ENCODE data around the gene FGA. TPM values are rescaled to one million over a fixed set of nuclear protein-coding genes. Genes with fewer than 3 reads are reported as not detected.

The FGA gene
- total RNA-seq, 1 experiment from 2014 or later: 71.8 TPM

DNA sequence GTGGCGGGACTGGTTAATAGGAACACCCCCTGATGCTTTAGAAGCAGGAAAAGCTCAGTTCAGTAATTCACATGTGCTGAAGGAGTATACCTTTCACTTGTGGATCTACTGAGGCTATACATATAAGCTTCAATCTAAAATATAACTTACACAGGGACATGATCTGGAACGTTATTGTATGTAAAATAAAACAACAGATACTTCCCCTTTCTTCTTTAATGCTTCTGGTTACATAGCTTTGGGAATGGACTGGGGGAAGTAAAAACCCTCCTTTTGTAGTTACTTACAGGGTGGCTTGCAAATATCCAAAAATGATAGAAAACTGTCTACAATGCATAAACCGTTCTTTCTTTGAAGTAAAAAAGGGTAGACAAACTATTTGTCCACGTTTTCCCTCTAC, 20.0 kb upstream of the FGA start:
- H3K4me3 Mint-ChIP-seq (ENCODE audit: unreplicated experiment): no peak overlapping the region
- TF ChIP-seq CTCF (IDR thresholded peaks at IDR 0.05; ENCODE audit: insufficient read depth in 1 of 2, low read depth in 1 of 2, low read length in 1 of 2, severe bottlenecking in 1 of 2, unreplicated experiment in 1 of 2): no peak
- Histone ChIP-seq H3K36me3 (ENCODE audit: control insufficient read depth, insufficient read depth, low read length) (peaks cover 3% of the 10 kb centered on the region), H3K9me3 (no peaks in the 10 kb centered on the region), H3K4me3 (ENCODE audit: low read depth, low read length) (peak overlapping the region; percentile 49), H3K27me3 (replicated peaks; ENCODE audit: control insufficient read depth, insufficient read depth, low read length) (no peaks in the 10 kb centered on the region), H3K4me1 (peaks cover 24% of the 10 kb centered on the region)
- H3K36me3 Mint-ChIP-seq (ENCODE audit: insufficient read depth, unreplicated experiment): peaks cover 11% of the 10 kb centered on the region
- no peak for DNase-seq
- peaks cover 8% of the 10 kb centered on the region for H3K4me1 Mint-ChIP-seq (ENCODE audit: low read depth, unreplicated experiment)
- H3K9me3 Mint-ChIP-seq (ENCODE audit: unreplicated experiment): no peaks in the 10 kb centered on the region
- ChIA-PET CTCF (no interaction called here), POLR2A (no interaction called here)
- no peak overlapping the region for H3K27ac Mint-ChIP-seq (ENCODE audit: unreplicated experiment)
- intact Hi-C loops (cut with micrococcal nuclease; ENCODE audit: unreplicated experiment): no loop called here
- BruUV-seq (replicated peaks): no TSS peak
- H3K27me3 Mint-ChIP-seq (ENCODE audit: insufficient read depth, unreplicated experiment): no peaks in the 10 kb centered on the region

- H3K4me3 ChIP-seq (ENCODE audit: low read depth, low read length): peak overlapping the region; percentile 27
- no peak overlapping the region for H3K4me3 Mint-ChIP-seq (ENCODE audit: unreplicated experiment)
- H3K4me1 ChIP-seq: peaks cover 14% of the 10 kb centered on the region; the same call in 1 of the 2 replicates
- no peaks in the 10 kb centered on the region for H3K9me3 ChIP-seq
- ChIA-PET POLR2A (no interaction called here), CTCF (interaction anchor here (0.5 to 1.1 kb wide), 3 partner anchors 9 to 50 kb away, joined by 3 to 5 read pairs (median 4); no protein-coding TSS in a partner anchor)
- TF ChIP-seq CTCF (IDR thresholded peaks at IDR 0.05; ENCODE audit: insufficient read depth in 1 of 2, low read depth in 1 of 2, low read length in 1 of 2, severe bottlenecking in 1 of 2, unreplicated experiment in 1 of 2): no peak
- H3K4me1 Mint-ChIP-seq (ENCODE audit: low read depth, unreplicated experiment): peaks cover 8% of the 10 kb centered on the region
- H3K36me3 ChIP-seq (ENCODE audit: control insufficient read depth, insufficient read depth, low read length): peaks cover 3% of the 10 kb centered on the region
- H3K27me3 ChIP-seq (replicated peaks; ENCODE audit: control insufficient read depth, insufficient read depth, low read length): no peaks in the 10 kb centered on the region
- no peaks in the 10 kb centered on the region for H3K9me3 Mint-ChIP-seq (ENCODE audit: unreplicated experiment)
- BruUV-seq (replicated peaks): no TSS peak
- H3K27ac Mint-ChIP-seq (ENCODE audit: unreplicated experiment): no peak overlapping the region
- no peaks in the 10 kb centered on the region for H3K27me3 Mint-ChIP-seq (ENCODE audit: insufficient read depth, unreplicated experiment)
- no peak for DNase-seq
- peaks cover 11% of the 10 kb centered on the region for H3K36me3 Mint-ChIP-seq (ENCODE audit: insufficient read depth, unreplicated experiment)
- intact Hi-C loops (cut with micrococcal nuclease; ENCODE audit: unreplicated experiment): no loop called here
Measured at GRCh38 chr4:154609532-154609931, 19.0 kb upstream of the FGA start.

GRCh38 chr4:154608361-154609252, 18.1 kb upstream of the FGA start:
- H3K27me3 Mint-ChIP-seq (ENCODE audit: insufficient read depth, unreplicated experiment): no peaks in the 10 kb centered on the region
- Histone ChIP-seq H3K4me3 (ENCODE audit: low read depth, low read length) (no peak overlapping the region), H3K27me3 (replicated peaks; ENCODE audit: control insufficient read depth, insufficient read depth, low read length) (no peaks in the 10 kb centered on the region), H3K36me3 (ENCODE audit: control insufficient read depth, insufficient read depth, low read length) (peaks cover 3% of the 10 kb centered on the region), H3K4me1 (peaks cover 9% of the 10 kb centered on the region; the same call in 1 of the 2 replicates), H3K9me3 (no peaks in the 10 kb centered on the region)
- H3K4me3 Mint-ChIP-seq (ENCODE audit: unreplicated experiment): no peak overlapping the region
- POLR2A ChIA-PET: interaction anchor here (0.5 kb wide), 1 partner anchor 48 kb away, joined by 3 read pairs; no protein-coding TSS in a partner anchor
- CTCF ChIA-PET: interaction anchor here (1.1 kb wide), 1 partner anchor 10 kb away, joined by 4 read pairs; no protein-coding TSS in a partner anchor
- TF ChIP-seq CTCF (IDR thresholded peaks at IDR 0.05; ENCODE audit: insufficient read depth in 1 of 2, low read depth in 1 of 2, low read length in 1 of 2, severe bottlenecking in 1 of 2, unreplicated experiment in 1 of 2): no peak
- H3K27ac Mint-ChIP-seq (ENCODE audit: unreplicated experiment): no peak overlapping the region
- intact Hi-C loops (cut with micrococcal nuclease; ENCODE audit: unreplicated experiment): no loop called here
- H3K4me1 Mint-ChIP-seq (ENCODE audit: low read depth, unreplicated experiment): peaks cover 3% of the 10 kb centered on the region
- no peak for DNase-seq
- no TSS peak for BruUV-seq (replicated peaks)
- peaks cover 11% of the 10 kb centered on the region for H3K36me3 Mint-ChIP-seq (ENCODE audit: insufficient read depth, unreplicated experiment)
- H3K9me3 Mint-ChIP-seq (ENCODE audit: unreplicated experiment): no peaks in the 10 kb centered on the region

Data from Caco-2 (cell line).